GM21737 (cell line): Measurements from ENCODE around the gene ZMYND8.
"Not testable (repeated sequence)": the region's sequence is repeated elsewhere in the genome, so short reads cannot be mapped to it uniquely, and the experiment has no call there.

ENCODE experiments used
- ATAC-seq: cut with Tn5 transposase; IDR thresholded peaks from one replicate; pipeline ENCODE4 v1.9.1; 2021; ENCODE audit warnings: mild to moderate bottlenecking, moderate library complexity; ENCODE audit not compliant: unreplicated experiment

The ZMYND8 gene

DNA sequence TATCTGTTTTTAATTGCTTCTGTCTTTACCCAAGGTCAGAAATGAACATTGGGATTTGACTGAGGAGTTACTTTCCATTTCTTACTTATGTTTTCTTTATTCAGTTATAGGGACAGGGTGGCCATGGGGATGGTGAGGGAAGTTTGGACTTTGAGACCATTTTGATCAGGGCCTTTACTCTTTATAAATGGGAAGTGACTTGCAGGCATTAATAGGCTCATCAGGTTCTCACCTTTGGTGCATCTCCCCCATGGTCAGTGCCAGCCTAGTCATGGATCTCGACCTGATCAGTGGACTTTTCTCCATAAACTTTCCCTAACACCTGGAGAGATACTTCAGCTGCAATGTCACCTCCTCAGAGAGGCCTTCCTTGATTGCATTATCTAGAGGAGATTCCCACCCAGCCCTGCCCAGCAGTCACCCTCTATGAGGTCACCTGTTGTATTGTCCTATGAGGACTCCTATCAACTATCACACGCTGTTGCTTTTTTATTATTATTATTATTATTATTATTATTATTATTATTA is 16.8 kb upstream of the ZMYND8 start:
- ATAC-seq, result no peak

DNA sequence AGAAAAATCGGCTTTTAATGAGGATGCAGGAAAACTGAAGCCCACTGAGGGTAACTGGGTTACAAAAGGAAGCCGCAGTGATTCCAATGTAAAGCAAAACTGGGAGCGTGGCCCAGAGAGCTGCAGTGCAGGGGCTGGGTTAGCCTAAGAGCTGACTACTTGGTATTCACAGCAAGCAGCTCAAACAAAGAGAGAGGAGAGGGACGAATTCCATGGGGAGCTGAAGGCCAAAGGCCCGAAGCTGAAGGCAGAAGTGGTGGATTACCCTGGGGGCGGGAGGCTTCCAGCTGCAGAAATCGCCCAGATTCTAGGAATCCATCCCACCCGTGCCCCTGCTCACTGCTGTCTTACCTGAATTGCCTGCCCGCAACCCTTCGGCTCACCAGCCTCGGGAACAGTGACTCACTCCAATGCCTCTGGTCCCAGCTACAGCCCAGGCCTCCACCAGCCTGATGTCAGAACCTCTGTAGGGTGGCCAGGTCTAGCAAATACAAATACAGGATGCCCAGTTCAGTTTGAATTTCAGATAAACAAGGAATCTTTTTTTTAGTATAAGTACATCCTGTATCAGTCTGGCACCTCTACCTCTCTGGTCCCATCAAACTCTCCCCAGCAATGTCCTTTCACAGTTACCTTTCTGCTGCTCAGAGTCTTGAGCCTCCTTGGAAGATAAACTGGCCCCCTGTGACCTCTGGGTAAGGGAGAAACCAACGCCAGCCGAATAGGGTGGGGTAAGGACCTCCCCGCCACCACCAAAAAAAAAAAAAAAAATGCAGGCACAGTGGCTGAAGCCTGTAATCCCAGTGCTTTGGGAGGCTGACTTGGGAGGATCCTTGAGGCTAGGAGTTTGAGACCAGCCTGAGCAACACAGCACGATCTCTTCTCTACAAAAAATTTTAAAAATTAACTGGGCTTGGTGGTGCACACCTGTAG is 14.6 kb upstream of the ZMYND8 start:
- ATAC-seq, result no peak

DNA sequence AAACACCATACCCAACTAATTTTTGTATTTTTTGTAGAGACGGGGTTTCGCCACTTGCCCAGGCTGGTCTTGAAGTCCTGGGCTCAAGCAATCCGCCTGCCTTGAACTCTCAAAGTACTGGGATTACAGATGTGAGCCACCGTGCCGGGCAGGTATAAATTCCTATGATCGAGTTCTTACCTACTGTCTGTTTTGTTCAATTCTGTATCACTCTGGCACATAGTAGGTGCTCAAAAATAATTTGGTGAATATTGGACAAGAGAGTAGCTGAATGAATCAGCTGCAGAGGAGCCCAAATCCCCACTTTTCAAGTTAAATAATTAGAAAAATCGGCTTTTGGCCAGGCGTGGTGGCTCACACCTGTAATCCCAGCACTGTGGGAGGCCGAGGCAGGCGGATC is 13.7 kb upstream of the ZMYND8 start:
- no peak for ATAC-seq

DNA sequence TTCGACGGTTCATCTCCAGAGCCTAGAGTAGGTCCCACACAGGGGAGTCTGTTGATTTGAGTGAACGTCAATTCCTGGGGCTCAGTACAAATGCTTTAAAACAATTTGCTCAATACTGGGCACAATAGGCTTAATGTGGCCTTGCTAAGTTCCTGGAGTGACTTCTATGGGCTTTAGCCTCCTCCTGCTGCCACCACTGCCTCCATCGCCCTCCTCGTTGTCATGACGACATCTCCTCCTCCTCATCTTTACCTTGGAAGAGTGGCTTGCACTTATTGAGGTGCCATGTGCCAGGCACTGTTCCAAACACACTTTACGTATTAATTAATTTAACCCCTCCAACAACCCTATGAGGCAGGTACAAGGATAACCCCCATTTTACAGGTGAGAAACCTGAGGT is 11.8 kb upstream of the ZMYND8 start:
- no peak for ATAC-seq

DNA sequence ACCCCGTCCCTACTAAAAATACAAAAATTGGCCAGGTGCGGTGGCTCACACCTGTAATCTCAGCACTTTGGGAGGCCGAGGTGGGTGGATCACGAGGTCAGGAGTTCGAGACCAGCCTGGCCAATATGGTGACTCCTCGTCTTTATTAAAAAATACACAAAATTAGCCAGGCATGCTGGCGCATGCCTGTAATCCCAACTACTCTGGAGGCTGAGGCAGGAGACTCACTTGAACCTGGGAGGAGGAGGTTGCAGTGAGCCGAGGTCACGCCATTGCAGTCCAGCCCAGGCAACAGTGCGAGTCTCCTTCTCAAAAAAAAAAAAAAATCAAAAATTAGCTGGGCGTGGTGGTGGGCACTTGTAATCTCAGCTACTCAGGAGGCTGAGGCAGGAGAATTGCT is 9.8 kb upstream of the ZMYND8 start:
- not testable (repeated sequence) for ATAC-seq

DNA sequence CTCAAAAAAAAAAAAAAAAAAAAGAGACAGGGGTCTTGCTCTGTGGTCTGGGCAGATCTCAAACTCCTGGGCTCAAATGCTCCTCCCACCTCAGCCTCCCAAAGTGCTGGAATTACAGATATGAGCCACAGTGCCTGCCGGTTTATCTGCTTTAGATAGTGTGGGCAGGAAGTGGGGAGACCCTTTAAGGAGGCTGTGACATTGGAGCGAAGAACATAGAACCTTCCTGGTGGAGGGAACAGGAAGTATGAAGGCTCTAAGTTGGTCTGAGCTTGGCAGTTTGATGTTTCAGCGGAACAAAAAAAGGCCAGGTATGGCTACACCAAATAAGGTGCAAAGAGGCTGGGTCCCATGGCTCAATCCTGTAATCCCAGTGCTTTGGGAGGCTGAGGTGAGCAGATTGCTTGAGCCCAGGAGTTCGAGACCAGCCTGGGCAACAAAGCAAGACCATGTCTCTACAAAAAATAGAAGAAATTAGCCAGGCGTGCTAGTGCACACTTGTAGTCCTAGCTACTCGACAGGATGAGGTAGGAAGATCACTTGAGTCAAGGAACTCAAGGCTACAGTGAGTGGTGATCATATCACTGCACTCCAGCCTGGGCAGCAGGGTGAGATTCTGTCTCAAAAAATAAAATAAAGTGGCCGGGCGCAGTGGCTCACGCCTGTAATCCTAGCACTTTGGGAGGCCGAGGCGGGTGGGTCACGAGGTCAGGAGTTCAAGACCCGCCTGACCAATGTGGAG is 8.7 kb upstream of the ZMYND8 start:
- no peak for ATAC-seq

DNA sequence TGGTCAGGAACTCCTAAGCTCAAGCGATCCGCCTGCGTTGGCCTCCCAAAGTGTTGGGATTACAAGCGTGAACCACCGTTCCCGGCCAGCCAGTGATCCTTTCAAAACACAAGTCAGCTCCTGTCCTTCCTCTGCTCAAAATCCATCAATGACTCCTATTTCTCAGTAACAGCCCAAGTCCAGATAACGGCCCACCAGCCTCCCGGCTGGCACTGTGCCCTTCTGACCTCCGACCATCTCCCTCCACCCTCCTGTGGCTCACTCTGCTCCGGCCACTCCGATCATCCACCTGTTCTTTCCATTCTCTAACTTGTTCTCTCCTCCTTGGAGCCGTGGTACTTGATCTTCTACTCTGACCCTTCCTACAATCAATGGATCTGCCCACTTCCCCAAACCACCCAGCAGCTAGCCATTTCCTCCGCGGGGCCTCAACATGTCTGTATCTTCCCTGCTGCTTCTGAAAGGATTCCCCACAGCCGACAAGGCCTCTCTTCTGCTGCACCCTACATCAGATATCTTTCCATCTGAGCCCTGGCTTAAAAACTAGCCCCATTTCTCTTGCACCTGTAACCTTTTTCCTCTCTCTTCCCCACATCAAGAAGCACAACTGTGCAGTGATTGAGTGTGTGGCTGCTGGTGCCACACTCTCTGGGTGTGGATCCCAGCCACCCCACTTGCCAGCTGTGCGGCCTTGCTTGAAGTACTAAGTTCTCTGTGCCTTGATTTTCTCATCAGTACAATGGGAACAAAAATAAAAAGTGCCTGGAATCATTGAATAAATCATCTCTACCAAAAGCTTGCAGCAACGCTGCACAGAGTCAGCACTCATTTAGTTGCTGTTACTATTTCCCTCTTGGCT is 6.1 kb upstream of the ZMYND8 start:
- no peak for ATAC-seq

DNA sequence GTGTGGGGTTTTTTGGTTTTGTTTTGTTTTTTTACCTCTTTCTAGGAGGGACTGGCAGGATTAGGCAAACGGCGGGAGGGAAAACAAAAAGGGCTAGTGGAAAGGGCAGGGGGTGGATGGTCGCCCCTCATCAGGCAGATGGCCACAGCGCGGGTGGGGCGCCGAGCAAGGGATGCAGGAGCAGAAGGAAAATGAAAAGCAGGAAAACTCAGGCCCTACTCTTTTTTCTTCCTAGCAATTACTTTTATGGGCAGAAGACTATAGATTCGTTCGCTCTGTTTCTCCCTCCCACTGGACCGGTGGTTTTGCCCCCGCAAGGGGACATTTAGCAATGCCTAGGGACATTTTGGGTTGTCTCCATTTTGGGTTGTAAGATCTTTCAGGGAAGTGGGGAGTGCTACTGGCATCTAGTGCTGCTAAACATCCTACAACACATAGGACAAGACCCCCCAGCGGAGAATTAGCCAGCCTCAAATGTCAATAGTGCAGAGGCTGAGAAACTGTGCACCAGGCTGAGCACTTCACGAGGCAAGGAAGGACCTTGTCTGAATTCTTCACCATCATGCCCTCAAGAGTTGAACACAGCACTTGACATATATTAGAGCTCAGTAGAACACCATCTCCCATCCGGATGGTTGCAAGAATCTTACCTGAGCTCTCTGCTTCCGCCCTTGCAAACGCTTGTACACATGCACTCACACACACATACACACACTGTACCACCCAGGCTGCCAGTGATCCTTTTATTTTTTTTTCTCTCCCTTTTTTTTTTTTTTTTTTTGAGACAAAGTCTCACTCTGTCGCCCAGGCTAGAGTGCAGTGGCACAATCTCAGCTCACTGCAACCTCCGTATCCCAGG is 4.8 kb upstream of the ZMYND8 start:
- no peak for ATAC-seq

DNA sequence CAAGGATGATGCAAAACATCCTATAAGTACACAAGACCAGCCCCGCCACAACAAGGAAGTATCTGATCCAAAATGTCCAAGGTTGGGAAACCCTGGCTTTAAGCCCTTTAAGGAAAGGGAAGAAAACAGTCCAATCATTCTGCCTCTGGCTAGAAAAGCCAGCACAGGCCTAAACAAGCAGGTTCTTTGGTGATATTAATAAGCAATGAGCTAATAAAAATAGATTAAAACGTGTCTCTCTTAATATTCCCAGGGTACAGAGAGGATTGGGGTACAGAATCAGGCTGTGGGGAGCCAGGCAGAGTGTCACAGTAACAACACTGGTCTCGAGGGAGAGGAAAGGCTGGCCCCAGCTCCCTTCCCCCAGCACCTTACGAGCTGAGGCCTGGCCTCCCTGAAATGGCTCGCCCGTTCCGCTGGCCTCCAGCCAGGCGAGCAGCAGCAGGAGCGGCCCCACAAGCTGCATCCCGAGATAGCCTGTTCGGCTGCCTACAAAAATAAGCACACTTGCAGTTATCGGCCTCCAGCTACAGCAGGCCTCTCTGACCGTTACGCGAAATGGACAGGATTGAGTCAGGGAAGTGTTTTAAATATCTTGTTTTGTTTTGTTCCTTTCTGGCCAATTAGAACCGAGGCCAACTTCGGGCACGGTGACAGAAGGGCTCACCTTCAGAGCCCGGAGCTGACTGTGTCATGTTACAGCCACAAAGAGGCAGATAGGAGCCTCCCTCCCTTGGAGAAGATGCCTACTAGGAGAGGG is 4.0 kb upstream of the ZMYND8 start:
- ATAC-seq, result no peak

DNA sequence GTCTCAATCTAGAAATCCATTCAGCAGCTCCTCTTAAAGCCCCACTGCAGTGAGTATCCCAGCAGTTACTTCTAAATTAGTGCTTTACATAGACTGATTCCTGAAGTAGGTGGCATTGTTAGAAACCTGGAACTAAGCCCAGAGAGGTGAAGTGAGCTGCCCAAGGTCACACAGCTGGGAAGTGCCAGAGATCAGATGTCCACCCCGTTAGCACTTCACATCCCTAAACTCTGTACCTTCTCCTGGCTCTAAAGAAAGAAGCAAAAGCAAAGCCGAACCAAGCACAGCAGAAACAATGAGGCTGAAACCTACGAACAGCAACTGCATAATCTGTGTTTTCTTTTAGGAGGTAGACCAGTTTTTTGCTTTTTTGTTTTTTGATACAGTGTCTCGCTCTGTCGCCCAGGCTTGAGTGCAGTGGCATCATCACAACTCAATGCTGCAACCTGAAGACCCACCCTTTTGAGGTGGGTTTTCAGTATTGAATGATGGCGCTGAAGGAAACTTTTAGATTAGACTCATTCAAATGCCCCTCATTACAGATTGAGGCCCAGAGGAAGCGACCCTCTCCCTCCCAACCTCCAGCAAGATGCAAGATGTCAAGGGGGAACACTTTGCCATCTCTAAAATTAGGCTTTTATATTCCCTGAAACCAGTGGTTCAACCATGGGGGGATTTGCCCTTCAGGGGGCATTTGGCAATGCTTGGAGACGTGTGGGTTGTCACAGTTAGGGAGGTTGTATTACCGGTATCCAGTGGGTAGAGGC is 3.2 kb upstream of the ZMYND8 start:
- no peak for ATAC-seq

DNA sequence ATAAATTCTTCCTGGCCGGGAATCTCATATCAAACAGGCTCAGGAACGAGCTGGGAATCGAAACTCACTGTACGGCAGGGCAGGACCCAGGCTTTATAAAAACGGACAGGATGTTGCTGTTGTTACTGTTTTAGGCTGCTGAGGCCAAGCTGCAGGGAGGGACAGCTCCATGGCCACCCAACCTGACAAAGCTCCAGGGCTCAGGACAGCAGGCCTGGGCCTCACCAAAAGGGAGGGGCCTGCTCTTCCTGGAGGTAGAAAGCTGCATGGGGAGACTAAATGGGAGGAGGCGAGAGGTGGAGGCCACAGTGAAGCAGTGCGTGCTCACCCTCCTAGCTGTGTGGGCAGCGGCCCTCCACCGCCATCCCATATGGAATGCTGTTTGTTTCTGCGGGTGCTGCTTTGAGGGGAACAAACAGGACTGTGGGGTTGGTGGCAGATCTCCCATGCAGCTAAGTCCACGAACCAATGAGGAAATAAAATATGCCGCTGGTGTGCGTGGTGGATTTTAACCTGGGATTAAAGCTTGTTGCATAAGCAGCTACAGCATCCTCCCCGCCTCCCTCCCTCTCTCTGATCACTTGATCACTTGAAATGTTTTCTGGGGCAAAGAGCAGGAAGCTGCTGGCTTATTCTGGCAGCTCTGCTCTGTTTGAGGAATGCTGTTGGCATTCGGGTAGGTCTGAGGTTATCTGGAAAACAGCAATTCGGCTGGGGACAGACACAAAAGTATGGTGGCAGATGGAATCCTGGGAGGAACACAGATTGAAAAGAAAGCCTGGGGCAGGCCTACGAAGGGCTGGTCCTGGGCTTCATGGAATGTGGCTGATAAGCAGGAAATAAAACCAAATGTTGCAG is 2.4 kb upstream of the ZMYND8 start:
- no peak for ATAC-seq

DNA sequence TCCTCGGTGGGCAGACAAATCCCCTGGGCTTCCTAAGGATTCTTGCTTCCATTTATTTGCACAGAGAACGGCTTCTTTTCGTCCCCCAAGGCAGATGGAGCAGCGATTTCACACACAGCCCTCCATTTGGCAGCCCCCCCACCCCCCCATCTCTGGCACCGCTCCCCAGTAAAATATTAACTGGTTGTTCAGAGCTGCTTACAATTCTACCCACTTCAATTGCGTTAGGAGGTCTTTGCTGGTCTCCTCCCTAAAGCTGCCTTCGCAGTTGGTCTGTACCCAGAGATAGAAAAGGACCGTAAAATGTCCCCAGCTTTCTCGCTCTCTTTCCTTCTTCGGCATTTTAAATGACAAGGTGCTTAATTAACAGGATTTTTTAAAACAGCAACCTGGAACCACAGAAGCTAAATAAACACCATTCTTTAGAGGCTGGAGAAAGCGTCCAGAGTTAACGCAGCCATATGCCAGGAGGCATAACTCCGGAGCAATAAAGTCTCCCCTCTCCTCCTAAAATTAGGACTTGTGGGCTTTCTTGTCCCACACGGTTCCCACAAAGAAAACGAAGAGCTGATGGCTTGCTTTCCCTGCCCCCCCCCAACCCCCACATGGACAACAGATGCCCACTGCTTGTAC is 1.7 kb upstream of the ZMYND8 start:
- no peak for ATAC-seq

DNA sequence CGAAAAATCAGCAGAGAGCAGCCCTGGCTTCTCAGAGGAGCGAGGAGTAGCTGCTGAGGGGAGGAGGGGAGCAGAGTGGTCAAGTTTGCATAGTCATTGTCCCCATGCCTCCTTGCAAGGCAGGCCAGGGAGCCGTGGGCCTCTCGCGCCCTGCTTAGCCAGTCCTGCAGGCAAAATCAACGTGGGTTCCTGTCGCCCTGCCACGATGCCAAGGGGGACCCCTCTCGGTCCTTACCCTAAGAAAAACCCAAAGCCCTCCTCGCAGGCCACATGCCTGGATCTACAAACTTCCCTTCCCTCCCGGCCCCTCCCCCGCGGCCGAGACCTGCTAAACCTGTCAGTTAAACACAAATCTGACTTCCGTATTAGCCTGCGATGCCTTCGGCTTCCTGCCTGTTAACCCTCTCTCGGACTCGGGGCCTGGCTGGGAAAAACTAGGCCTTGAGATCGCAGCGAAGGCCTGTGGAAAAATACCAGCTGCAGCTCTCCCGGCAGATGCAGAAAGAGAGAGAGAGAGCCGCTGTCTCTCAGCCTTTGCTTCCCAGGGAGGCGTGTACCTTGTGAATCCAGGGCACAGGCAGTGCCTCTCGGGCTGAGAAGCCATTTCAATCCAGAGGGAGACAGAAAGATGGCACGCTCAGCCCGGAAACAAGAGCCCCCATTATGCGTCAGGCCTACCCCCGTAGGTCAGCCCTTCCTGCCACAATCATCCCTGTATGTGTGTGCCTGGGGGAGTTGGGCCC is 968 bp upstream of the ZMYND8 start:
- peak; percentile 38 for ATAC-seq

DNA sequence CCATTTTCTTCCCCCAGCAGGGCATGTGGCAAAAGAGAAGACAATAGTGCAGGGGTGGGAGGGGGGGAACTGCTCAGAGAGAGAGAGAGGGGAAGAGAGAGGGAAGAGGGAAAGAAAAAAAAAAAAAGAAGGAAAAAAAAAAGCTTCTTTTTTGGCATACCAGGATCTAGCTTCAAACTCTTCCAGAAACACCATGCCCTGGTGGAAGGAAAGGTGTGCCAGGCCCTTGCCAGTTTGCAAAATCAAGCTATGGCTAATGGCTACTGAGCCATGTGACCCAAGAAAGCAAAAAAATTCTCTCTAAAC is 326 bp downstream of the ZMYND8 start:
- no peak for ATAC-seq

DNA sequence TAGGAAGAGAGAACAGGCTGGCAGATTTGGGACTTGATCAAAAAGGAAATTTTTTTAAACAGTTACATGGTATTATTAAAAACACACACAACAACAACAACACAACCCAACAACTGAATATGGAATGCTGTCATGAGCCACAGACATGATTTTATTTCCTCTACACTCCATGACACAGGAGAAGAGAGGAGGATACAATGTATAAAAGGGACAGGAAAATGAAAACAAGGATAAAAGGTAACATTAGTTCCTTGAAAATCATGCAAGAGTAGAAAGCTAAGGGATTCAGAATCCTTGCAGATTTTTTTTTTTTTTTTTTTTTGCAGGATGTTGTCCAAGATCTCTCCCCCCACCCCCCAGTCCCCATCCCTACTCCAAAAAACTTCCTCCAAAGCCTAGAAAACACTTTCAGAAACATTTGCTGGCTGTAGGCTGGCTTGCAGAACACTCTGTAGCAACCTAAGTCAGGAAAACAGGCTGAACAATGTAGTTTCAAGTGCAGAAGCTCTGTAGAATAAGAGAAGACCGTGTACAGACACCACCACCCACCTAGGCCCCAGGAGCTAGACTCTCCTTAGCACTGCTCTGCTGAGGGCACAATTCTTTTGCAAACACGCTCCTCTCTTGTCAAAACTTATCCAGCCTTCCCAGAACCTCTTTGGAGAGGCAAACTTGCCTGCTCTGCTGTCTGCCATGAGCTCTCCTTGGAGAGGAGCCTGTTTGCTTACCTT is 845 bp downstream of the ZMYND8 start:
- no peak for ATAC-seq
